ENCODE measurements around the gene DENND4A.
"Not testable (repeated sequence)": the region's sequence is repeated elsewhere in the genome, so short reads cannot be mapped to it uniquely, and the experiment has no call there.

DENND4A gene

GRCh38 chr15:65822316-65822715 lies 30.2 kb upstream of the DENND4A start:
- no peak for DNase-seq
- in situ Hi-C loops (cut with HindIII; ENCODE audit: low pct_ligation_motif_present, low pct_unique_long_range_greater_than_20kb, low sequenced_read_pairs) = no loop called here

GRCh38 chr15:65821070-65821469 lies 29.0 kb upstream of the DENND4A start:
- DNase-seq = no peak
- in situ Hi-C loops (cut with HindIII; ENCODE audit: low pct_ligation_motif_present, low pct_unique_long_range_greater_than_20kb, low sequenced_read_pairs) = no loop called here

- no peak for DNase-seq
- in situ Hi-C loops (cut with HindIII; ENCODE audit: low pct_ligation_motif_present, low pct_unique_long_range_greater_than_20kb, low sequenced_read_pairs) = no loop called here
Observed at GRCh38 chr15:65819563-65819960, 27.5 kb upstream of the DENND4A start.

GRCh38 chr15:65818927-65819562 lies 27.0 kb upstream of the DENND4A start:
- no peak for DNase-seq
- in situ Hi-C loops (cut with HindIII; ENCODE audit: low pct_ligation_motif_present, low pct_unique_long_range_greater_than_20kb, low sequenced_read_pairs) = no loop called here

- no peak for DNase-seq
- in situ Hi-C loops (cut with HindIII; ENCODE audit: low pct_ligation_motif_present, low pct_unique_long_range_greater_than_20kb, low sequenced_read_pairs) = no loop called here
Observed at GRCh38 chr15:65816441-65816840, 24.3 kb upstream of the DENND4A start.

- in situ Hi-C loops (cut with HindIII; ENCODE audit: low pct_ligation_motif_present, low pct_unique_long_range_greater_than_20kb, low sequenced_read_pairs); DNase-seq: not testable (repeated sequence)
Observed at GRCh38 chr15:65816008-65816407, 23.9 kb upstream of the DENND4A start.

- DNase-seq; in situ Hi-C loops (cut with HindIII; ENCODE audit: low pct_ligation_motif_present, low pct_unique_long_range_greater_than_20kb, low sequenced_read_pairs): not testable (repeated sequence)
Observed at GRCh38 chr15:65814271-65814670, 22.2 kb upstream of the DENND4A start.

GRCh38 chr15:65812916-65813315 lies 20.8 kb upstream of the DENND4A start:
- in situ Hi-C loops (cut with HindIII; ENCODE audit: low pct_ligation_motif_present, low pct_unique_long_range_greater_than_20kb, low sequenced_read_pairs) = no loop called here
- no peak for DNase-seq

GRCh38 chr15:65812467-65812866 lies 20.4 kb upstream of the DENND4A start:
- in situ Hi-C loops (cut with HindIII; ENCODE audit: low pct_ligation_motif_present, low pct_unique_long_range_greater_than_20kb, low sequenced_read_pairs) = no loop called here
- no peak for DNase-seq

GRCh38 chr15:65811835-65812234 lies 19.7 kb upstream of the DENND4A start:
- in situ Hi-C loops (cut with HindIII; ENCODE audit: low pct_ligation_motif_present, low pct_unique_long_range_greater_than_20kb, low sequenced_read_pairs) = no loop called here
- no peak for DNase-seq

- in situ Hi-C loops (cut with HindIII; ENCODE audit: low pct_ligation_motif_present, low pct_unique_long_range_greater_than_20kb, low sequenced_read_pairs); DNase-seq: not testable (repeated sequence)
Observed at GRCh38 chr15:65811011-65811733, 19.1 kb upstream of the DENND4A start.

GRCh38 chr15:65806397-65806796 lies 14.3 kb upstream of the DENND4A start:
- in situ Hi-C loops (cut with HindIII; ENCODE audit: low pct_ligation_motif_present, low pct_unique_long_range_greater_than_20kb, low sequenced_read_pairs) = no loop called here
- no peak for DNase-seq

- in situ Hi-C loops (cut with HindIII; ENCODE audit: low pct_ligation_motif_present, low pct_unique_long_range_greater_than_20kb, low sequenced_read_pairs) = no loop called here
- DNase-seq = no peak
Observed at GRCh38 chr15:65805019-65805745, 13.1 kb upstream of the DENND4A start.

- no peak for DNase-seq
- in situ Hi-C loops (cut with HindIII; ENCODE audit: low pct_ligation_motif_present, low pct_unique_long_range_greater_than_20kb, low sequenced_read_pairs) = no loop called here
Observed at GRCh38 chr15:65804252-65804931, 12.3 kb upstream of the DENND4A start.

- in situ Hi-C loops (cut with HindIII; ENCODE audit: low pct_ligation_motif_present, low pct_unique_long_range_greater_than_20kb, low sequenced_read_pairs) = no loop called here
- no peak for DNase-seq
Observed at GRCh38 chr15:65801229-65801805, 9.2 kb upstream of the DENND4A start.

GRCh38 chr15:65796610-65797078 lies 4.6 kb upstream of the DENND4A start:
- peak; percentile 35 for DNase-seq
- in situ Hi-C loops (cut with HindIII; ENCODE audit: low pct_ligation_motif_present, low pct_unique_long_range_greater_than_20kb, low sequenced_read_pairs) = no loop called here

- in situ Hi-C loops (cut with HindIII; ENCODE audit: low pct_ligation_motif_present, low pct_unique_long_range_greater_than_20kb, low sequenced_read_pairs) = no loop called here
- no peak for DNase-seq
Observed at GRCh38 chr15:65795663-65796216, 3.6 kb upstream of the DENND4A start.

GRCh38 chr15:65793818-65794104 lies 1.7 kb upstream of the DENND4A start:
- no peak for DNase-seq
- in situ Hi-C loops (cut with HindIII; ENCODE audit: low pct_ligation_motif_present, low pct_unique_long_range_greater_than_20kb, low sequenced_read_pairs) = no loop called here
